Glomerular visceral epithelial cell (primary cell): Measurements from ENCODE around the gene TMEM212.

Experiments used
- DNase-seq: peaks from one replicate; pipeline ENCODE4 v3.0.0-alpha.2; 2016; ENCODE audit errors: extremely low spot score

Gene TMEM212

DNA sequence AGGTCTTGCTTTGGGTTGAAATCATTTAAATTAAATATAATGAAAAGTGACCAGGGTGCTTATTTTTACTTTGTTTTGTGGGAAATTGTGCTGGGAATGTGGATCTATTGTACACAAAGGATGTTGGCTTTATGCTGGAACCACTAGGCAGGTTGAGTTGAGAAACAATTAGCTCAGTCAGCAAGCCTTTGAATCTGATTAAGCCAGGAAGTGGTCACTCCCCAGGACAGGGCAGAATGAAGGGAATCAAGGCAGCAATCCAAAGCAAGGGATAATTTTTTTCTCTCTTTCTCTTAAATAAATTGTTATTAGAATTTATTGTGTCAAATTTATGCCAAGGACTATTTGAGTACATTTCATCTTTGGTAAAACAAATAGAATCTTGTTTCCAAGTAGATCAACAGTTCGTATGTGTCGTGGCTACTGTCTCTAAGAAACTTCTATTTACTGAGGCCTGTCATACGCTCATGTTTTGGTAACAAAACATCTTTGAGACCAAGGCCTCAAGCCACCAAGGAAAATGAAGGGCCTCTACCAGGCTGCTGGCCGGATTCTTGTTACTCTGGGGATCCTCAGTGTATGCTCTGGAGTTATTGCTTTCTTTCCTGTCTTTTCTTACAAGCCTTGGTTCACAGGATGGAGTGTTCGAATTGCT, at the start of gene TMEM212:
Gene TMEM212, plus strand, starts transcription at position 486 of the 655 bp plus-strand sequence. Its CDS starts 35 bp downstream, at position 521.
- DNase-seq: peak; percentile 26

DNA sequence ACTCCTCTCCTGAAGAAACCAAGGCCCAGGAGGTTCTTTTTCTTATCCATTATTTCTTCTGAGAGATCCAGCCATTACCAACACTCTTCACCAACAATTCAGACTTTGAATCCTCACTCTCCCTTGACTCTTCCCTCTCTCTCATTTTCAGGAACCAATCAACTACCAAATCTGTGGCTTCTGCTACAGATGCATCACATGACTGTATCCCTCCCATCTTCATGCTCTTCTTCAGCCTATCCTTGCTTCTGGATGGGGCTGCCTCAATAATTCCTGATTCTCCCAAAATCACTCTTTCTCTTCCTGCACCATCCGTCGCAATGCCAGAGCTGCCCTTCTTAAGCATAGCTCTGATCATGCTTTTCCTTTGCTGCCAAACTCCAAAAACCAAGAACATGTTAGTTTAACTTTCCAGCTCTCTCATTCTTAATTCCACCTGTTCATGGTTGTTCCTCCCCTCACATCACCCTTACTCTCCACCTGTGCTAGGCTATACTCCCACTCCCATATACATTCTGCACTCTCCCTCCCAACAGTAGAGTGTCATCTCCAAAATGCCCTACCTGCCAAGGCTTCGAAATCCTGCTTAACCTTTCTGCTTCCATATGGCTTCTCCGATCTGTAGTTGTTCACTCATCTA, 46.4 kb upstream of the TMEM212 start:
- DNase-seq: no peak

DNA sequence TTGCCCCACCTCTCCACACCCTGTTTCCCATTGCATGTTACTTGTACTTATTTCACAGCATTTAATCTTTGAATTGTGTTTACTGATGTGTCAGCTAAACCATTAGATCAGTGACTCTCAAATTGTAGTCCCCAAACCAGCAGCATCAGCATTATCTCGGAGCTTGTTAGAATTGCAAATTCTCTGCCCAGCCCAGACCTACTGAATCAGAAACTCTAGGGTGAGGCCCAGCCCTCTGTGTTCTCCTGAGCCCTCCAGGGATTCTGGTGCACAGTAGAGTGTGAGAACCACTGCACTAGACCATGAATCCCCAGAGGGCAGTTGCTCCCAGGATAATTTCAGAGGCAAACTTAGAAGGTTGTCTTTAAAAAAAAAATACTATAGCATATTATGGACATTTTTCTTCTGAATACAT, 45.9 kb upstream of the TMEM212 start:
- no peak for DNase-seq

DNA sequence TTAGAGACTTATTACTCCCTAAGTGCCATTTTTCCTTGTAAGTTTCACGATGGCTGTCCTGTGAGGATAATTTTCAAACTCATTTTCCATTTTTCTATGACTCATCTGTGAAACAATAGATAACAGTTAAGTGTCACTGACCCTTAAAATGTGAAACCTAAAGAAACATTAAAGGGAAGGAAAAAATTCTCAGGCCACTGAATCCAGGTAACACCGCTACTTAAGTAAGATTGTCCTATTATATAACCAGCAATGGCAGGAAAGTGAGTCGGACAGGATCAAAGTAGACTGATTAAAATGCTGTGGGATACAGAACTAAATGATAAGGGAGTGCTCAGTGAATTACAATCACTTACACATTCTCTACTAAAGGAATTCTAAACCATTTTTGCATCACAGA, 45.3 kb upstream of the TMEM212 start:
- DNase-seq: no peak

DNA sequence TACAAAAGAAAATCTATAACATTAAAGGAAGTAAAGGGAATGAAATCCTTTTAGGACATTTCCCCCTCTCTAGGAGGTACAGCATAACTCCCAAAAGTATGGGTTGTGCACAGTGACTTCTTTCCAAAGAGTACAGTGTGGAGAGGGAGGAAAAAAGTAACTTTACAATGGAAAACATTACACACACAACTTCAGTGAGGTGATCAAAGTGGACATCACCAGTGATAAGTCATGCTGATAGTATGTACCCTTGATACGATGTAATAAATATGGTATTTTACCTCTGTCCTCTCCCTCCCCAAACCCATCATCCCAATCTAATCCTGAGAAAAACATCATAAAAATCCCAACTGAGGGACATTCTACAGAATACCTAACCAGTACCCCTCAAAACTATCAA, 43.6 kb upstream of the TMEM212 start:
- no peak for DNase-seq

DNA sequence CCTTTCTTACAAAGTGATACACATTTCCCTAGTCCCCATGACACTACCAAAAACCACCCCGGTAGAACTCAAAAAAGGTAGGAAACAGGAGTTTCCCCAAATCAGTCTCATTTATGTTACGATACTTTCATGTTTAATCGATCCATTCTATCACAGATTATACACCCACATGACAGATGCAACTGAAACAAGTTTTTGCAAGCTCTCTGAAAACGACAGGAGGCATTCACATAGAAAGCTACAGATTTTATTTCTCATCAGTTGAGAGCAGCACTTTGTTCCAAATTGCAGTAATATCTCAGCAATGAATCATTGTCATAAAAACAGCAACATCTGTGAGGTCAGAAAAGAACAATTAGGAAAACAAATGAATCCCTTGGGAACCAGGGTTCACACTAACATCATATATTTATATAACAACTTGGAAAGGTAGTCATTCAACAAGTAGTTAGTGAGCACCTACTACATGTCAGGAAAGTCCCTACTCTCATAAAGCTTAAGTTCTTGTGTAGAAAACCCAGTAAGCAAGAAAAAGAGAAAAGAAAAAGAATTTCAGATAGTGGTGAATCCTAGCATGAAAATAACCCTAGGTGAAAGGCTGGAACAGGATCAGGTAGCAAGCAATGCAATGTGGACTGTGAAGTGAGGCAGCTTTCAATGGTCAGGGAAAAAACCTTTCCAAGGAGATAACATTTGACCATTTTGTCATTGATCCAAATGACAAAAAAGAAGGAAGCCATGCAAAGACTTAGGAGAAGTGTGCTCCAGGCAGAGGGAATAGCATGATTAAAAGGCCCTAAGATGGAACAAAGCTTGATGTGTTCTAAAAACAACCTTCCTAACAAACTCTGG, 41.2 kb upstream of the TMEM212 start:
- peak; percentile 64 for DNase-seq

DNA sequence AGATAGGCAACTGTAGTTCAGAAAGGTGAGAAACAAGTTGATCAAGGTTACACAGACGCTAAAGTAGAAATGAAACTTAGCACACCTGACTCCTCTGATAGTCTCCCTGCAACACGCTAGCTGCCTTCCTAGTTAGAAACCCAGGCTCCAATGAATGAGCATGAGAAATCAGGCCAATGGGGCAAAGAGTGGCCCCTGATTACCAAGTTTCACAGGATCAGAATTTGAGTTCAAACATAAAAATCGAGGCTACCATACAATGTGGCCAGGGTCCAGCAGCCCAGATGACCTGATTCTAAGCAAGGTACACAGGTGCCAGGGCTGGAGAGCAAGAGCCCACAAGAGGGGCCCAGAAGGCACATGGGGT, 40.6 kb upstream of the TMEM212 start:
- no peak for DNase-seq

DNA sequence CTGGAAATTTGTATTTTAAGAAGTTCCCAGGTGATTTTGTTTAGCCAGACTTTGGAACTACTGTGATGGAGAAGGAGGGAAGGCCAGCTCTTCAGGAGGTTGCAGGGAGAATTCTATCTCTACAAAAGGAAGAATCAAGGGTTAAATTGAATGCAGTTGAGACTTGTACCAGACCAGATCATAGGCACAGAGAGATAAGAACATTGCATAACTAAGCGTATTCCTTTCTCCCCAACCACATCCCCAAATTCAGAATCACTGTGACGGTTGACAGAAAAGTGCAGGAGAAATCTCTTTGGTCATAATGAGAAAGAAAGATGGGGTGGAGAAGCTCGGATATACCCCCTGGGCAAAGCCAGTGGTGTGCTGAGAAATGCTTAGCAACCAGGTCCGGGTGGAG, 40.1 kb upstream of the TMEM212 start:
- DNase-seq: no peak

DNA sequence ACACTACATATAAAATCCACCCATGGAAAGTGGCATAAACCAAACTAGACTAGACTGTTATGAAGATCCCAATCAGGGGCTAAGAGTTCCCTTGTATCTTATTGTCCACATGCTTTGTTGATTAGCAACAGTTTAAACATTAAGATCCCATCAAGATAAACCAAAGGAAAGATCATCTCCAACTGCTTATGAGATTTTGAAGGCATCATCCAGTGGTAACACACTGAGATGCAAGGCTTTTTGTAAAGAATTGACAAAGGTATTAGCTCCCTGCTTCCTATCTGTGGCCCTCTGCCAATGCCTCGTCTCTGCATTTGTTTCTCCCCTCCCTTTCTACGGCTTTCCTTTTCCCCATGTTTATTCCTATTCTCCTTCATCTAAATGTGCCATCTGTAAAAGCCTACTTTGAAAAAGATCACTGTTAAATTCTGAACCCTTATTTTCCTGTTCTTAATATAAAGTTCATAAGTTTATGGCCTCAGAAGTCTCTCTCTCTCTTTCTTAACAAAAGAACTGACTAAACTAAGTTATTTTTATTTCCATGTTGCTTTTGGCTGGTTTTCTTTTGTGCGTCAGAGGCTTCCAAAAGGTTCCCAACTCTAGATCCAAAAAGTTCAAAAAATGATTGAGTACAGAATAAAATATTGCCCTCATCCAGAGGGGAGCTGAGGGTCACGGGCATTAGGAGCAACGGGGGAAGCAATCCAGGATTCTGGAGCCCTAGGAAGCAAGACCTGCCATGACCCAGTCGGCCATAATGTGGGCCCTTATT, 38.3 kb upstream of the TMEM212 start:
- no peak for DNase-seq

DNA sequence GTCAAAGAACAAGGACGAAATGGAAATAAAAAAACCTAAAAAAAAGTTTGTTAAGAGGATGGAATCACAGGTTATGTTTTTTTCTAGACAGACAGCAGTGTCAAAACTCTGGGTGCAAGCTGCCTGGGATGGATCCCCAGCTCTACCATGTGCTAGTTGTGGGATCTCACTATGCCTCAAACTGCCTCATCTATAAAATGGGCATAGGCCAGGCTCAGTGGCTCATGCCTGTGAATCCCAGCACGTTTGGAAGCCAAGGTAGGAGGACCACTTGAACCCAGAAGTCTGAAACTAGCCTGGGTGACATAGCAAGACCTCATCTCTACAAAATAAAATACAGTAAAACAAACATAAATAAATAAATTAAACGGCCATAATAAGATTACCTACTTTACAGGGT, 37.5 kb upstream of the TMEM212 start:
- DNase-seq: no peak

DNA sequence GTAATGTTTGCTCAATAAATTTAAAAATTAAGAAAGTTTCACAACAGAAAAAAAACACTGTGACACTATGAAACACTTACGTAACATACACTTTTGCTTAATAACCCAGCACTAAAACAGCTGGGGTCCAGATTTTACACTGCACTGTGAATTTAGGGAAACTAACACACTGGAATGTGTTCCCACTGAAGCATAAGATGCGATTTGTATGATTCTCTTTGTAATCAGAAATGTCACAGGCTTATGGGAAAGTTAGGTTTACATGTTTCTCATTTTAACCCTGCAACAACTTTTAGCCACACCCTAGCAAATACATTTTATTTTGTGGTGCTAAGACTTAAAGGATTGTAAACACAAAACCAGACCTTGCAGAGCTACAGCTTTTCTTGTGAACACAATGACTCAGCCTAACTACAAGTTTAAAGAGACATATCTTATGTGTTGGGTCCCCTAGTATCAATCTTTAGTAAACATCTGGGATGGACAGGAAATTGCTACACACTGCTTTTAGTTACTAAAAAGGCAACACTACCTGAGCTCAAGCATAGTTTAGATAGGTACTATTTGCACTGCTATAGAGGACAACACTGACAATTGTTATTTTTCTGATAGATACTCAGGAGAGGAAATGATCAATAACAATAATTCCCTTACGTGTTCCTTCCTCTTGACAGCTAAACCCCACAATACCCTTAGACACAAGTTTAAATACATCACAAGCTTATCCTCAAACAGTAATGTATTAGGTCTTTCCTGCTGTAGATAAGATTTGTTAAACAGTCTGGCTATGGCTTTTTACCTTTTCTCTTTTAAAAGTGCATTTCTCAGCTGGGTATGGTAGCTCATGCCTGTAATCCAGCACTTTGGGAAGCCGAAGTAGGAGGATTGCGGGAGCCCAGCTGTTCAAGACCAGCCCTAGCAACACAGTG, 36.7 kb upstream of the TMEM212 start:
- no peak for DNase-seq

DNA sequence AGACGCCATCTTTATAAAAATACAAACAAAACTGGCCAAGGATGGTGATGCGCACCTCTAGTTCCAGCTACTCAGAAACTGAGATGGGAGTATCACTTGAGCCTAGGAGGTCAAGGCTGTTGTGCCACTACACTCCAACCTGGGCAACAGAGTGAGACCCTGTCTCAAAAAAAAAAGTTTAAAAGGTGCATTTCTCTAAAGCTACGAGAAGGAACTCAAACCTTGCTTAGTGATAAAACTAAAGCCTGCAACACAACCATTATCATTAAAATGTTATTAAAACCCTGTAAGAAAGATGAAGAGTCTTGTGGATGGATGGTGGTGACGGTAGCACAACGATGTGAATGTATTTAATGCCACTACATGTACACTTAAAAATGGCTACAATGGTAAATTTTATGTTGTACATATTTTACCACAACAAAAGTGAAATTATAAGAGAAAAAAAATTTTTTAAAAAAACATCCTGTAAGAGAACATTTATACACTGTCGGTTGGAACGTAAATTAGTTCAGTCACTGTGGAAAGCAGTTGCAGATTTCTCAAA, 35.9 kb upstream of the TMEM212 start:
- DNase-seq: no peak

DNA sequence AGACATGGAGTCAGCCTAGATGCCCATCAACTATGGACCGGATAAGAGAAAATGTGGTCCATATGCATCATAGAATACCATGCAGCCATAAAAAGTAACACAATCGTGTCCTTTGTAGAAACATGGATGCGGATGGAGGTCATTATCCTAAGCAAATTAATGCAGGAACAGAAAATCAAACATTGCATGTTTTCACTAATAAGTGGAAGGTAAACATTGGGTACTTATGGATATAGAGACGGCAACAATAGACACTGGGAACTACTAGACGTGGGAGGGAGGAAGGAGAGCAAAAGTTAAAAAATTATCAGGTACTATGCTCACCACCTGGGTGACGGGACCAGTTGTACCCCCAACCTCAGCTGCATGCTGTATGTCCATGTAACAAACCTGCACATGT, 35.3 kb upstream of the TMEM212 start:
- DNase-seq: no peak

DNA sequence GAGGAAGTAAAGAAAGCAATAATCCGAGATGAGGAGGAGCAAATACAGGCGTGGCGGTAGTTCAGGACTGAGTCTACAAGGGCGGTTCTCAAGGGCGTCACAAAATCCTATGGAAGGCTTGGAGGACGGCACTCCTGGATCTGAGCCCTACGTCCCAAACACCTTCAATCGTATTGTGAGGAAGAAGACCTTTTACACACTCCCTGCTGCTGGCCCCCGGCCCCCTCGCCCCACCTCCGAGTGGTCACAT, 33.6 kb upstream of the TMEM212 start:
- no peak for DNase-seq

DNA sequence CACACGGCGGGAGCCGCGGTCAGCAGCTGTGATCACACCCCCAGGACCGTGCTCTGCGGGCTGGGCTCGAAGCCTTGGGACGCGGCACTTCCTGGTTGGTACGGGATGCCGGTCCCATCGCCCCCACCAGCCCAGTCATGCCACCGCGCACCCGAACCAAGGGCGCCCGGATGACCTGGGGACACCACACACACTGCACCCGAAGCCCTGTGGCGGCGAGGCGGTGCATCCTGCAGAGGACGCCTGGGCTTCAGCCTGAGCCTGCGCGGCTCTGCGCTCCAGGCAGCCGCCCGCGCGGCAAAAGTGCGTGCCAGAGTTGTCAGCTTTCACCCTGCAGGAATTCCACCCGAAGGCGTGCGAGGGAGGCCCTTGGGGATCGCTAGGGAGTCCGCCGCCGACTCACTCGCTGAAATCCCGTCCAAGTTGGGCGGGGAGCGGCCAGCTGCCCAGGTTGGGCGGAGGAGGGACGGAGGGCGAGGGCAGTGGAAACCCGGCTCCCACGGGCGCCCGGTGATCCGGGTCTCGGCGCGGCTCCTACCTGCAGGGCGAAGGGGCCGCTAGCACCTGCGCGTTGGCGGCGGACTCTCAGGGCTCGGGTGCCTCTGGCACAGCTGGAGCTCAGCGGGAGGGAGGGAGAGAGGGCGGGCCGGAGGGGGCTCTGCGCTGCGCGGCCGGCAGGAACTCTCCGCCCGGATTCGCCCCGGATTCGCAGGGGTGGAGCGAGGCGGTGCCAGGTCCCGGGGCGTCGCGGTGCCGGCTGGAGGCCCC, 33.1 kb upstream of the TMEM212 start, which contains the start of gene PLD1:
Gene PLD1, minus strand, starts transcription at position 623 of the 768 bp plus-strand sequence. CDS start 72,432 bp downstream, outside the sequence.
- peak; percentile 83 for DNase-seq

DNA sequence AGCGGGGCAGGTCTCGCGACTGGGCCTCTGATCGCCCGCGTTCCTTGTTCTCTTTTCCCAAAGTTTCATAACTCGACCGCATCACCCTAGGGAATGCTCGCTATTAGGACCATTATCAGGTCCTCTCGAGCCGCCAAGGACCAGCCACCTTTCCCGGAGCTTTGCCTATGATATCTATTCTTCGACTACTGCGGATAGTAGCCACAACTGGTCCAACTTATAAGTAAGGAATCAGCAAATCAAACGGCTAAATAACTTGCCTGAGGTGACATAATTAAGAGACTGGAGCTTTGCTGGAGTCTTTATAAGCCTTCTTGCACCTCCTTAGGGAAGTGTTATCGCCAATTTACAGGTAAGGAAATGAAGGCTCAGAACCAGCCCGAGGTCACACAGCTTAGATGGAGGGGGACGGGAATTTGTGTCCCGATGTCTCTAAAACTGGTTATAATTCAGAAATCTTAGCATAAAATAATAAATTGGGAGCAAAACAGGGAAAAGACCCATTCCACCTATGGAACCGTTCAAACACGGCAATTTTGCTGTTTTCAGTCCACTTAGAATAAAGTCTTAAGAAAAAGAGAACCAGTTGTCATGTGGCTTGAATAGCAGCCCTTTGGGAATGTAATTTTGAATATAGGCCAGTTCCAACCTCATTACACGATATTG, 32.4 kb upstream of the TMEM212 start:
- DNase-seq: no peak

DNA sequence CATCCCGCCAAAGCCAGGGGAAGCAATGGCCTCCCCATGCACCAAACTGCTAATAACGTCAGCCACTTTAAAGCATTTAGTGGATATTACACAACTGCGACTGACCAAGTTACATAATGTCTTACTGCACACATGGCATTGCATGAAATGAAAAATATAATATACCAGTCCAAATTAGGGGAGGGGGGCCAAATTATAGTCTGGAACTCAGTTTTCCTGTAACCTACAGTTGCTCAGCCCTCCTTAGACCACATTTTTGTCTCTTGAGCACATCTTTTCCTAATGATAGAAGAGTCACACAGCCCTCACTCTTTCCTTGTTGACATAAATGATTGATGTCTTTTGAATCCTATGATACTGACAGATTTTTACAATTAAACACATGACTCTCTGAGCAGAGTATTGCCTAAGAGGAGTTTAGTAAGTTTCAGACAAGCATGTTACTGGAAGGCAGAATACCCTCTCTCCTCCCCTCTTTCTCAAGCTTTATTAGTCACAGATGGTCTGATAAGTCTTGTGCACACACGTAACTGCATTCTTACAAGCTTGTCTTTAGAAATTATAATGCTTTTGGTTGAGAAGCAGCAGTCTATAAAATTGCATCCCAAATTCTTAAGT, 31.7 kb upstream of the TMEM212 start:
- DNase-seq: peak; percentile 59

DNA sequence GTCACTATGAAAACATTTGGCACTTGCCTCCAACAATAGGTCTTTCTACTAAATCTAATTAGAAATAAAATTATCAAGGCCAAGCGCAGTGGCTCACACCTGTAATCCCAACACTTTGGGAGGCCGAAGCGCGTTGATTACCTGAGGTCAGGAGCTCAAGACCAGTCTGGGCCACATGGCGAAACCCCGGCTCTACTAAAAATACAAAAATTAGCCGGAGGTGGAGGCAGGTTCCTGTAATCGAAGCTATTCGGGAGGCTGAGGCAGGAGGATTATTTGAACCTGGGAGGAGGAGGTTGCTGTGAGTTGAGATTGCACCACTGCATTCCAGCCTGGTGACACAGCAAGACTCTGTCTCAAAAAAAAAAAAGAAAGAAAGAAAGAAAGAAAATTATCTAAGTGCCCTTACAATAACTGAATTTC, 31.2 kb upstream of the TMEM212 start:
- no peak for DNase-seq

DNA sequence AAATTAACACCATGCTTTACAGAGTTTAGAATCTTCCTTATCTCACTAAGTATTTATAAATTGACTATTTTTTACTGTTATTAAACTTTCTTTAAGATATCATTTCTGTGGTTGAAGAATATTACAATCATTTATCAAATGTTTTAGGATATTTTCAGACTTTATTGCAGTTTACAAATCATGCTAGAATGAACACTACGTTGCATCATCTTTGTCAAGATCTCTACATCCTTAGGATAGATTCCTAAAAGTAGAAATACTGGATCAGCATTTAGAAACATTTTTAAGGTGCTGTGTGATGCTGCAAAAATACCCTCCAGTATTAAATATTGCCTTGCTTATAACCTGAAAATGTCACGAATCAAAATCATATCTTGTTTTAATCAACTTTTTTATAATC, 30.3 kb upstream of the TMEM212 start:
- no peak for DNase-seq
